Erythroblast (primary cell): Measurements from ENCODE around the gene INO80D.

Source experiments
- GATA1 ChIP-seq: IDR thresholded peaks from 2 replicates; pipeline ENCODE4 v1.6.1; 2011; ENCODE audit warnings: low read depth, mild to moderate bottlenecking, control low read depth, low read length, moderate library complexity
- POLR2A ChIP-seq: IDR thresholded peaks from 2 replicates; pipeline ENCODE4 v1.6.1; 2011; ENCODE audit warnings: mild to moderate bottlenecking, low read length

- TF ChIP-seq POLR2A (no peak), GATA1 (no peak)
These were observed 868 bp downstream of the INO80D start for GRCh38 chr2:206084870-206085741.
